IPS DF 4.7 (cell line): ENCODE data around the gene PDCD2L.
"Not testable (repeated sequence)": the region's sequence is repeated elsewhere in the genome, so short reads cannot be mapped to it uniquely, and the experiment has no call there.

Source experiments
- DNase-seq: peaks from one replicate; pipeline ENCODE4 v3.0.0-alpha.2; 2013; ENCODE audit warnings: low spot score; ENCODE audit errors: extremely low read depth

The PDCD2L gene

DNA sequence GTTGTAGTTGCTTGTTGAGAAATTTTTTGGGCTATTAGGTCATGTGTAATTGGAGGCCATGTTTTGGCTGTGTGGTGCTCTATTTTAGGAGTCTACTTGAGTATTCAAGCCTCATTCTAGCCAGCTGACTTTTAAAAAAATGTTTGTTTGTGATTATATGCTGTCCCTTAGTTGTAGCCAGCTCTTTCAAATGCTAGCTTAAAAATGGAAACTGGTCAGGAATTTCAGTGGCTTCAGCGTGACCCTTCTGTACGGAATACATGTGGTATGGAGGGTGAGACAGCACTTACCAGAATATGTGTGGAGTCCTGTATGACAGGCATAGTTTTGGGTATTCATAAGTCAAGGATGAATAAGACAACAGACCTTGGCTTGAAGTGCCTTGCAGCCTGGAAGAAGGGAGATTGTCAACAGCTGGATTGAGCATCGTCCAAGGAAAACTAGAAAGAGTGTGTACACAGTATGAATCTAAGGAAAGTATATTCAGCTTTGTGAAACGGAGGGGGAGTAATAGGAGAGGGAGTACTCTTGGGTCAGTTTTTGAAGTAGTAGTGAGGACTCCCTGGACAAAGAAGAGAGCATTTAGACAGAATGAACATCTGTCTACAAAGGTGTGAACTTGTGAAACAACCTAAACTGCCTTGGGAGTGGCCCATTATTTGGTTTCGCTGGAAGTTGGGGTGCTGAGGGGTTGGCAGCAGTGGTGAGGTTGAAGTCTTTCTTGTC is 57.3 kb downstream of the PDCD2L start:
- no peak for DNase-seq

DNA sequence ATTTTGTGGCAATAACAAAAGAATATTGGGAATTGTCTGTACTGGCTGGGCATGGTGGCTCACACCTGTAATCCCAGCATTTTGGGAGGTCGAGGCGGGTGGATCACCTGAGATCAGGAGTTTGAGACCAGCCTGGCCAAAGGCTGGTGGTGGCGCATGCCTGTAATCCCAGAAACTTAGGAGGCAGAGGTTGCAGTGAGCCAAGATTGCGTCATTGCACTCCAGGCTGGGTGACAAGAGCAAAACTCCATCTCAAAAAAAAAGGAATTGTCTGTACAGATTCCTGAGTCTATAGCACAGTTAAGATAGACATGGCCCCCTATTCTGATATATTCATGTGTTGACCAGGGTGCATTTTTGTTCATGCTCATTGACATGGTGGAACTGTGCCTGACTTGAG is 60.6 kb downstream of the PDCD2L start:
- not testable (repeated sequence) for DNase-seq

DNA sequence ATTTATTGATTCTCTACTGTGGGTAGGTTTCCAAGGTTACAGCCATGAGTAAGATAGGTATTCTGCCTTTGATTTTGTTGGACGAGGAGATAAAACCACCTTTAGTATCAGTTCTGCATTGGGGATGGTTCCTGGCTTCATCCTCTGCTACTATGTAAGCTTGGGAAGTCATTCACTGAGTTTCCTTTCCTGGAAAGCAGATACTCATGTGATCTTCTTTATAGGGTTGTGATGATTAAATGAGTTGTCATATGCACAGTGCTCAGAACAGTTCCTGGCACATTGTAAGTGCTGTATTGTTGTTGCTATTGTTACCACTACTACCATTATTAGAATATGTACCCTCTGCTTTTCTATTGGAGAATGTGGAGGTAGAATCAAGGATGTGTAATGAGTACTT is 64.2 kb downstream of the PDCD2L start:
- no peak for DNase-seq

GRCh38 chr19:34469026-34469425 is 64.8 kb downstream of the PDCD2L start:
- not testable (repeated sequence) for DNase-seq

DNA sequence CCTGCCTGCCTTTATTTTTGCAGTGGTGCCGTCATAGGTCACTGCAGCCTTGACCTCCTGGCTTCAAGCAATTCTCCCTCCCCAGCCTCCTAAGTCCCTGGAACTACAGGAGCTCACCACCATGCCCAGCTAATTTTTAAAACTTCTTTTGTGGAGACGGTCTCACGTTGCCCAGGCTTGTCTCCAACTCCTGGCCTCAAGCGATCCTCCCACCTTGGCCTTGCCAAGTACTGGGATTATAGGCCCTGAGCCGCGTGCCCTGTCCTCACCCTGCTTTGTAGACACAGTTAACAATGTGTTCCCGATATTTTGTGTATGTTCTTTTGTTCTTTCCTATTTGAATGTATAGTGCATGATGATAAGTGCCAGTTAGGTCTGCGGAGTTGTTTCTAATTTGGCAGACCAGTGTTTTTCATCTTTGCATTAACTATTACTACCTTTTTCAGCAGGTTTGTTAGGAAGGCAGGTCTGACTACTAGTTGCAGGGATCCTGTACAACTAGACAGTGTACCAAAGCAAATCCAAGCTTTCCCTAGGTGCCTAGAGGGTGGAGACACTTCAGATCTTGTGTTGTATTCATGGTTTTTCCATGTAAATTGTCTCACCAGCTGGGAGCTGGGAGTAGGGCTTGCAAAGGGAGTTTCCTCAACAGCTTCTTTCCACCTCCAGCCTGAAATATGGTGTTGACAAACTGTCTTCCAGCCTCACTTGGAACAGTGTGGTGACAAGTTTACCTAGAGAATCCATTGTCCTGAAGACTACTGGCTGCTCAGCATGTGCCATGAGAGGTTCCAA is 67.9 kb downstream of the PDCD2L start:
- DNase-seq = no peak

DNA sequence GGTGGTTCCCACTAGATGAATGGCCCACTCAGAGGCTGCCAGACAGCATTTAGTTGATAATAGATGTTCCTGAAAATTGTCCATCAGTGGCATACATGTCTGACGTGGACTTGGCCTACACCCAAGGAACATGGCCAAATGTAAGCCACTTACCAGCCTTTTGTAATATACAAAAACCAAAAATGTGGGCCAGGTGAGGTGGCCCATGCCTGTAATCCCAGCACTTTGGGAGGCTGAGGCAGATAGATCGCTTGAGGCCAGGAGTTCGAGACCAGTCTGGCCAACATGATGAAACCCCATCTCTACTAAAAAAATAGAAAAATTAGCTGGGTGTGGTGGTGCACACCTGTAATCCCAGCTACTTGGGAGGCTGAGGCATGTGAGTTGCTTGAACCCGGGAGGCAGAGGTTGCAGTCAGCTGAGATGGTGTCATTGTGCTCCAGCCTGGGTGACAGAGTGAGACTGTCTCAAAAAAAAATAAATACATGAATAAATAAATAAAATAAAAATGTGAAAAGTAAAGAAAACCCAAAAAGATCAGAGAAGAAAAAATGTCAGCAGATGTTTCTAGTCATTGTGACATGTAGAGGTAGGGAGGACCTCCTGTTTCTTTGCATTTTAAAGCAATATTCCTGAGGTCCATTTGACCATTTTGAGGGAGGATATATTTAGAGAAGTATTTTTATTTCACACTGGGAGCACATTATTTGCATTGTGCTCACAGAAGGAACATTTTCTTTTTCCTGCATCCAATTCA is 70.2 kb downstream of the PDCD2L start:
- no peak for DNase-seq

GRCh38 chr19:34475026-34475974 is 71.1 kb downstream of the PDCD2L start:
- DNase-seq = no peak
